ENCODE measurements around the gene UBE3D.

- TF ChIP-seq CTCF (IDR thresholded peaks at IDR 0.05) (no peak), POLR2A (IDR thresholded peaks at IDR 0.05) (no peak)
Measured at GRCh38 chr6:83008626-83009025, 57.0 kb downstream of the UBE3D start.

Measured in heart left ventricle (tissue), 13 donors.